Left ventricle myocardium inferior (tissue), 1 donor: ENCODE results near the gene RTN4R. TPM values are rescaled to one million over a fixed set of nuclear protein-coding genes. Genes with fewer than 3 reads are reported as not detected.
A peak's percentile ranks its signal among the peaks of the same experiment; 100 is the strongest.
"Not testable (repeated sequence)": the region's sequence is repeated elsewhere in the genome, so short reads cannot be mapped to it uniquely, and the experiment has no call there.

Source experiments
- DNase-seq: peaks from one replicate; pipeline ENCODE4 v3.0.0-alpha.2; 2020
- H3K27ac ChIP-seq: fragments of 200-600 bp; replicated peaks from 2 replicates; pipeline ENCODE4 v1.8.0; 2021
- H3K27me3 ChIP-seq: fragments of 200-600 bp; 2 replicates; pipeline ENCODE4 v1.8.0; 2021; ENCODE audit warnings: low read depth
- H3K36me3 ChIP-seq: fragments of 200-600 bp; 2 replicates; pipeline ENCODE4 v1.8.0; 2021
- H3K4me1 ChIP-seq: fragments of 200-600 bp; 2 replicates; pipeline ENCODE4 v1.8.0; 2021
- H3K4me3 ChIP-seq: fragments of 200-600 bp; 2 replicates; pipeline ENCODE4 v1.8.0; 2021; ENCODE audit warnings: mild to moderate bottlenecking, moderate library complexity
- H3K9me3 ChIP-seq: fragments of 200-600 bp; replicated peaks from 2 replicates; pipeline ENCODE4 v1.8.0; 2021
- intact Hi-C: fragments of 100-400 bp; cut with micrococcal nuclease; formaldehyde crosslinking; loops from one replicate; pipeline ENCODE4 v1.11.0; 2022
- total RNA-seq: library from RNA; stranded (reverse); fragmentation: NEBNext Ultra II Directional; extraction: Animal tissue kit (Norgen Biotek cat#: 25700); gene quantifications from one replicate; pipeline ENCODE4 v1.2.1, GENCODE V29; 2021
- TF ChIP-seq, protein P1 (sequence below): fragments of 200-600 bp; IDR thresholded peaks from 2 replicates; pipeline ENCODE4 v1.8.0; 2021; ENCODE audit warnings: antibody characterized with exemption, mild to moderate bottlenecking, borderline replicate concordance
- donor health status: DM: no; HTN: yes; CAD: no; lungs with severe emphysema.

The RTN4R gene
- total RNA-seq, 1 donor from 2014 or later = 0.96 TPM

DNA sequence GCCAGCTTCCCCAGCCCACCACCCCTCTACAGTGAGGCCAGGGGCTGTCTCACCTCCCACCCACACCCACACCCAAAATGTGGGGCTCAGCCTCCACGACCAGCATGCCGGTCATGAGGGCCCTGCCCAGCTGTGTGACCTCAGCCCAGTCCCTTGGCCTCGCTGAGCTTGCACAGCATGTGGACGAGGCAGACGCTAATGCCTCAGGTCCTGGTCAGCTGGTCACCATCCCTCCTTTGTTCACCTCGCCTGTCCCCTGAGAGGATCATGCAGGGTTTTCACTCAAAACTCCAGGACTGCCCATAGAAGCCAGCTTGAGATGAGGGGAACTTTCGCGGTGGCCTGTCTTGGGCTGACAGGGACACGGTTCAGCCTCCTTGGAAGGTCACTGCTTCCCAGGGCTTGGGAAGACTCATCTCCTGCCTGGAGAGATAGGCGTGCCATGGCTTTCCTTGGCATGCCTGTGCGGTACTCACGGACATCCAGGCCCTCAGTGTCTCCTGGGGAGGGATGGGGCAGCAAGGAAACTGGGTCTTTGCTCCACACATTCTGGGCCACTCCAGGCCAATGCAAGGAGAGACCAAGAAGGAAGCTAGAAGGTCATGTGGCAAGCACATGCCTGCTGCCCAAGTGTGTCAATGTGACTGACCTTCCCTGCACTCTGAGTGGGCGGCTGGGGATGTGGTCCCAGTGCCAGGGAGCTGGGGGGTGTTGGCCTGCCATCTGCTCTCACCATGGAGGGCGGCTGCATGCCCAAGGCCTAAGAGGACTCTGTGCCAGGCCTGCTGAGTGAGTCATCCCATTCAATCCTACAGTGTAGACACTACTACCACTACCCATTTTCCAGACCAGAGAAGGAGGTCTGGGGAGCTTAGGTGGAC, 3.2 kb upstream of the RTN4R start:
- intact Hi-C loops = no loop called here
- no peaks in the 10 kb centered on the region for H3K36me3 ChIP-seq
- no peak overlapping the region for H3K27ac ChIP-seq
- DNase-seq = no peak
- H3K4me1 ChIP-seq = peaks cover 20% of the 10 kb centered on the region
- H3K9me3 ChIP-seq = no peaks in the 10 kb centered on the region
- no peaks in the 10 kb centered on the region for H3K27me3 ChIP-seq
- no peak overlapping the region for H3K4me3 ChIP-seq
- TF ChIP-seq, protein P1, sequence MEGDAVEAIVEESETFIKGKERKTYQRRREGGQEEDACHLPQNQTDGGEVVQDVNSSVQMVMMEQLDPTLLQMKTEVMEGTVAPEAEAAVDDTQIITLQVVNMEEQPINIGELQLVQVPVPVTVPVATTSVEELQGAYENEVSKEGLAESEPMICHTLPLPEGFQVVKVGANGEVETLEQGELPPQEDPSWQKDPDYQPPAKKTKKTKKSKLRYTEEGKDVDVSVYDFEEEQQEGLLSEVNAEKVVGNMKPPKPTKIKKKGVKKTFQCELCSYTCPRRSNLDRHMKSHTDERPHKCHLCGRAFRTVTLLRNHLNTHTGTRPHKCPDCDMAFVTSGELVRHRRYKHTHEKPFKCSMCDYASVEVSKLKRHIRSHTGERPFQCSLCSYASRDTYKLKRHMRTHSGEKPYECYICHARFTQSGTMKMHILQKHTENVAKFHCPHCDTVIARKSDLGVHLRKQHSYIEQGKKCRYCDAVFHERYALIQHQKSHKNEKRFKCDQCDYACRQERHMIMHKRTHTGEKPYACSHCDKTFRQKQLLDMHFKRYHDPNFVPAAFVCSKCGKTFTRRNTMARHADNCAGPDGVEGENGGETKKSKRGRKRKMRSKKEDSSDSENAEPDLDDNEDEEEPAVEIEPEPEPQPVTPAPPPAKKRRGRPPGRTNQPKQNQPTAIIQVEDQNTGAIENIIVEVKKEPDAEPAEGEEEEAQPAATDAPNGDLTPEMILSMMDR = no peak

DNA sequence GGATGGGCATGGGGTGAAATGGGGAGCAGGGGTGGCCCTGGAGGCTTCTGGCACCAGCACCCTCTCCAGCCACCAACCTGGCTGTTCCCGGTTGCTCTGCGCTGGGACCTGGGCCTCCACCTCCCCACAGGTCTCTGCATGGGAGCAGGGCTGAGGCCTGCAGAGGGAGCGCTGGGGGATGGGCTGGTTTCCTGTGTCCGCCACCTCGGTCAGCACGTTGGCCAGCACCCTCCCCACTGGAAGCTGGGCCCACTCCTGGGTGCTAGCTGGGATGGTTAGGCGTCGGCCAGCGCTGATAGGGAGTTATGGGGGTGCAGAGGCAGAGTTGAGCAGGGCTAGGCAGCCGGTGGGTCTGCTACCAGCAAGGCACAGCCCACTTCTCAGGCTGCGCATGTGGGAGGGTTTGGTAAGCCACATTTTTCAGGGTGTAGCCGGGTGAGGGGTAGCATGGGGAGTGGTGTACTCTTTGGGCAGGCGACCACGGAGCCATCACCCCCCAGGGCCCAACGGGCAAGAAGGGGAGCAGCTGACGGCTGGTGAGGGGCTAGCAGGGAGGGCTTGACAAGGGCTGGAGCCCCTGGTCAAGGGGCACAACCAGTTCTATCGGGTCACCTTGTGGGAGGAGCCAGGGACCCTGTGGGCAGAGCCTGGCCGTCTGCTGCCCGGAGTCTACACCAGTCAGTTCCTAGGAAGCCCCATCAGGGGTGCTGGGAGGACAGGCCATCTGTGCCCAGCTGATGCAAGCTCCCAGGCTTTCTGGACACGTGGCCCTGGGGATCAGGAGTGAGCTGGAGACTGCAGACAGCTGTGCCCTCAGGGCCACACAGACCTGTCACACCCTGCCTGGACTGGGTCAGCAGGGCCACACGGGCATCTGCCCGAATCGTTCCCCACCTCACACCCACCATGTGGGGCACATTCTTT, 2.3 kb upstream of the RTN4R start:
- H3K36me3 ChIP-seq, H3K9me3 ChIP-seq, intact Hi-C loops, H3K27me3 ChIP-seq, DNase-seq, H3K27ac ChIP-seq, H3K4me3 ChIP-seq: not testable (repeated sequence)
- H3K4me1 ChIP-seq = peaks cover 20% of the 10 kb centered on the region
- TF ChIP-seq, protein P1 = peak; percentile 10

DNA sequence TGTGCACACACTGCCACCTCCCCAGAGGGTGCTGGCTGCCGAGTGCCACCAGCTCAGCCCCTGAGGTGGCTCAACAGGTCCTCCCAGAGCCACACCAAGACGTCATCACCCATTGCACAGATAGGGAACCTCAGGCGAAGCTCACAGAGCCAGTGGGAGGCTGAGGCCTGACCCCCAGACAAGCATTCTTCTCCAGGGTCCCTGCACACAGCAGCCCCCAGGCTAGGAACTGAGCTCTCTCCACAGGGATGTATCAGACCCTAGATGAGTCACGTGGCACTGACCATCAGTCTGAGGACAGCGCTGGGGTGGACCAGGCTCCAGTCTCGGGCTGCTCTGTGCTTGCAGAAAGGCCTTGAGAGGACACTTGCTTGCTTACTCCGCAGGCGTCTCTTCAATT, 1.6 kb upstream of the RTN4R start:
- H3K9me3 ChIP-seq, H3K4me3 ChIP-seq, DNase-seq, intact Hi-C loops, H3K36me3 ChIP-seq, H3K27me3 ChIP-seq, H3K27ac ChIP-seq: not testable (repeated sequence)
- peaks cover 20% of the 10 kb centered on the region for H3K4me1 ChIP-seq

- DNase-seq, H3K27me3 ChIP-seq, intact Hi-C loops, H3K4me3 ChIP-seq, H3K36me3 ChIP-seq, H3K9me3 ChIP-seq, H3K27ac ChIP-seq: not testable (repeated sequence)
- peaks cover 20% of the 10 kb centered on the region for H3K4me1 ChIP-seq
These were observed 1.1 kb upstream of the RTN4R start for GRCh38 chr22:20269201-20269600.

- H3K4me3 ChIP-seq = peak overlapping the region; percentile 69
- H3K36me3 ChIP-seq = no peaks in the 10 kb centered on the region
- H3K4me1 ChIP-seq = peaks cover 15% of the 10 kb centered on the region
- TF ChIP-seq, protein P1 = no peak
- peak overlapping the region; percentile 62 for H3K27ac ChIP-seq
- intact Hi-C loops = no loop called here
- no peak for DNase-seq
- no peaks in the 10 kb centered on the region for H3K27me3 ChIP-seq
- H3K9me3 ChIP-seq = no peaks in the 10 kb centered on the region
These were observed 458 bp downstream of the RTN4R start for GRCh38 chr22:20267441-20268278.

- H3K9me3 ChIP-seq = not testable (repeated sequence)
- peak overlapping the region; percentile 69 for H3K4me3 ChIP-seq
These were observed 1.3 kb downstream of the RTN4R start for GRCh38 chr22:20266667-20267440.

GRCh38 chr22:20265772-20266666, 2.1 kb downstream of the RTN4R start:
- H3K9me3 ChIP-seq, H3K27ac ChIP-seq, DNase-seq, intact Hi-C loops, H3K36me3 ChIP-seq, H3K4me3 ChIP-seq, H3K27me3 ChIP-seq: not testable (repeated sequence)
- peaks cover 15% of the 10 kb centered on the region for H3K4me1 ChIP-seq

More at GRCh38 chr22:20266667-20267440, 1.3 kb downstream of the RTN4R start:
- intact Hi-C loops, H3K27me3 ChIP-seq, H3K36me3 ChIP-seq, H3K27ac ChIP-seq, DNase-seq: not testable (repeated sequence)
- H3K4me1 ChIP-seq = peaks cover 15% of the 10 kb centered on the region
